Choroid plexus epithelial cell (primary cell): ENCODE measurements around the gene MYOG.

Experiments
- DNase-seq: peaks from one replicate; pipeline ENCODE4 v3.0.0-alpha.2; 2010; ENCODE audit warnings: low read depth
- H3K4me3 ChIP-seq: 2 replicates; pipeline ENCODE4 v1.5.1; 2011; ENCODE audit warnings: low read depth, mild to moderate bottlenecking, control low read depth, low read length, moderate library complexity
- CTCF ChIP-seq: conservative IDR thresholded peaks from 2 replicates; pipeline ENCODE4 v1.5.1; 2011; ENCODE audit warnings: low read depth, mild to moderate bottlenecking, control low read depth, inconsistent platforms, low read length, moderate library complexity

MYOG gene

DNA sequence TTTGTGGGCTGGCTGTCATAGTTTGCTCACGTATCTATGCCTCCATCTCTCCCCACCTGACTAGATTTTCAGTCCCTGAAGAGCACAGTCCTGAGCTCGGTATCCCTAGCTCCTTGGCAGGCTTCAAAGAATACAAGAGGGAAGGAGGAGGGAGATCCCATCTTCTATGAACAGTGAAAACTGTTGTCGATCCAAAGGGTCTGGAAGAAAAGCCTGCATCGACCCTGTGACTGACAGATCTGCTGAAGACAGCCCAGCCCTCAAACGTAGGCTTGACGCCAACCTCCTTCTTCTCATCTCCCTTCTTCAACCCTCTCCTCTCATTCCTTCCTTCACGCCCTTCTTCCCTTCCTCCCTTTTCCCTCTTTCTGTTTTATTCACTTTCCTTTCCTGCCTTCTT, 28.4 kb upstream of the MYOG start:
- DNase-seq = no peak
- H3K4me3 ChIP-seq = no peak overlapping the region
- TF ChIP-seq CTCF = no peak

- no peak for DNase-seq
- no peak for TF ChIP-seq CTCF
- H3K4me3 ChIP-seq = no peak overlapping the region
Measured at GRCh38 chr1:203113308-203113707, 27.5 kb upstream of the MYOG start.

DNA sequence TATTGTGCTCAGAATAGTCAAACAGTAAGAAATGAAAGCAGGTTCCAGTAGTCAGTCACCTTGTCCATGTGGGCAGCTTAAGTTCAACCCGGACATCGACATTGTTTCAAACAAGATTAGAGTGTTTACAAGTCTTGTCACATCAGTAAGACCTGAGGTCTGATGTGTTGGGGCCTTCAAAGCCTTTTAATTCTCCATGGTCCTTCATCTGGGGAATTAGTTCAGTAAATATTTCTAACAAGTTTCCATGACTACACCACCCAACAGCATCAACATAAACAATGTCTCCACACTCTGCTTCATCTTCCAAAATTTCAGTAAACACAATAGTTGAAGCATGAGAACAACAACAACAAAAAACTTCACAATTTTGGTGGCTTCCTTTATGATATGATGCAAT, 26.7 kb upstream of the MYOG start:
- no peak overlapping the region for H3K4me3 ChIP-seq
- DNase-seq = no peak
- no peak for TF ChIP-seq CTCF

DNA sequence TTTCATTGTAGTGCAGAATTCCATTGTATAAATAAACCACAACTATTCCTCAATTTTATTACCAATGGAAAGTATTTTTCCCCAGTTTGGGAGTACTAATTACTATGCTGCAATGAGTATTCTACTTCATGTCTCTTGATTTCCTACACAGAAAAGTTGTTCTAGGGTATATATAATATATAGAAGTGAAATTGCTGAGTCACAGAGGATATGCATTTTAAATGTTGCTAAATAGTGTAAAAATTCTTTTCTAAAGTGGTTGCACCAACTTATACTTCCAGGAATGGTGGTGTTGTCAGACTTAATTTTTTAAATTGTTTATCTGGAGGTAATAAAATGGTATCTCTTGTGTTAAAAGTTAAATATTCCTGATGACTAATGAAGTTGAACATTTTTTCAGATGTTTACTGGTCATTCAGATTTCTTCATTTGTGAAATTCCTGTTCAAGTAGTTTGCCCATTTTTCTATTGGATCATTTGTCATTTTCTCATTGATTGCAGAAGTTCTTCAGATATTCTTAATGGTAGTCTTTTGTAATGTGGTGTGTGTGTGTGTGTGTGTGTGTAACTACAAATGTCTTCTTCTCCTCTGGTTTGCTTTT, 19.1 kb upstream of the MYOG start:
- no peak for DNase-seq
- H3K4me3 ChIP-seq = no peak overlapping the region
- TF ChIP-seq CTCF = no peak

- DNase-seq = no peak
- TF ChIP-seq CTCF = no peak
- no peak overlapping the region for H3K4me3 ChIP-seq
Measured at GRCh38 chr1:203103829-203104495, 18.1 kb upstream of the MYOG start.

- no peak for TF ChIP-seq CTCF
- no peak for DNase-seq
- no peak overlapping the region for H3K4me3 ChIP-seq
Measured at GRCh38 chr1:203103216-203103615, 17.4 kb upstream of the MYOG start.
